AG04449 (cell line): ENCODE data around the gene CACTIN.

Experiments used
- CTCF ChIA-PET: fragments of 350-600 bp; formaldehyde crosslinking; extraction: SDS; loops from one replicate; lab custom pipeline; 2021; ENCODE audit warnings: antibody characterized with exemption; lab: Yijun Ruan, JAX
- POLR2A ChIA-PET: fragments of 400-600, 350-600 bp; formaldehyde crosslinking; extraction: SDS; loops from one replicate; lab custom pipeline; 2020; ENCODE audit warnings: antibody characterized with exemption, inconsistent platforms; lab: Yijun Ruan, JAX
- DNase-seq: peaks from one replicate; pipeline ENCODE4 v3.0.0-alpha.2; 2010; ENCODE audit warnings: low read depth, low spot score
- H3K4me3 ChIP-seq: 2 replicates; pipeline ENCODE4 v1.5.1; 2011; ENCODE audit warnings: low read depth, mild to moderate bottlenecking, control low read depth, low read length
- TF ChIP-seq, protein P1 (sequence below): IDR thresholded peaks from one replicate; pipeline ENCODE4 v1.5.1; 2011; ENCODE audit warnings: mild to moderate bottlenecking, moderate library complexity, low read length, control low read depth, inconsistent platforms; ENCODE audit not compliant: insufficient read depth; ENCODE audit errors: missing control alignments

Gene CACTIN

DNA sequence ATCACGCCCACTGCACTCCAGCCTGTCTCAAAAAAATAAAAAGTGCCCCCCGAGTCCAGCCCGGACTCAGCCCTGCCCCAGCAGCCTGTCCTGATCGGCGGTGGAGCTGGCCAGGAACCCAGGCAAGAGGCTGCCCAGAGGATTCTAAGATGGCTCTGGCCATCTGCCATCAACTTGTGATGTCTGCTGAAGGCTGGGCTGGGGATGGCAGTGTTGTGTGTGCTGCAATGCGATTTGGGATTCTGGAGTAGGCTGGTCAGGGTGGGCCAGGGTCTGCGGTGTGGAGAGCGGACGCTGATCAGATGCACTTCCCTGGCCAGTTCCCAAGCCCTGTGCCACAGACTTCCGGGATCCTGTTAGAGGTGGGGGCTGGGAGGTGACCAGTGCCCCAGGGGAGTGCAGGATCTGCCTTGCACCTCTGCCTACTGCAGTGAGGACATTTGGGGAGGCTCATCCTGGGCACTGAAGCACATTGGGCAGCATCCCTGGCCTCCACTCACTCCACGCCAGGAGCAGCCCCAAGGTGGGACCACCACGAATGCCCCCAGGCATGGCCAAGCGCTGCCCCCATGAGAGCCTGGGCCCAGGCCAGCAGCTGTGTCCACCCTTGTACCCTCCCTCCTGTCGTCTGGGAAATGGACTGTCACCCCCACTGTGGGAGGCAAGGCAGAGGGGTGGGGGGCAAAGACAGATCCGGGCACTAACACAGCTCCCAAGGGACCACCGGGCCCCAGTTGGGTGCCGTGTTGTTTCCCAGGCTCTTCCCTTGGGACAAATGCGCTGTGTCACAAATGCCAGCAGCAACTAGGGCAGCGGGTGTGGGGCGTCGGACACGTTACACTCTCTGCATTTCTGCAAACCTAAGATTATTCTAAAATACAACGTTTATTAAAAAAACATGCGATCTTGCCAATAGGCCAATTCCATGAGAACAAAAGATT, 16.5 kb downstream of the CACTIN start:
- ChIA-PET CTCF (interaction anchor here (1.3 to 3.6 kb wide), 4 partner anchors 8 to 90 kb away, joined by 3 to 37 read pairs (median 4); partner anchors contain the start of genes GIPC3 and PIP5K1C), POLR2A (no interaction called here)
- no peak overlapping the region for H3K4me3 ChIP-seq
- TF ChIP-seq, protein P1, sequence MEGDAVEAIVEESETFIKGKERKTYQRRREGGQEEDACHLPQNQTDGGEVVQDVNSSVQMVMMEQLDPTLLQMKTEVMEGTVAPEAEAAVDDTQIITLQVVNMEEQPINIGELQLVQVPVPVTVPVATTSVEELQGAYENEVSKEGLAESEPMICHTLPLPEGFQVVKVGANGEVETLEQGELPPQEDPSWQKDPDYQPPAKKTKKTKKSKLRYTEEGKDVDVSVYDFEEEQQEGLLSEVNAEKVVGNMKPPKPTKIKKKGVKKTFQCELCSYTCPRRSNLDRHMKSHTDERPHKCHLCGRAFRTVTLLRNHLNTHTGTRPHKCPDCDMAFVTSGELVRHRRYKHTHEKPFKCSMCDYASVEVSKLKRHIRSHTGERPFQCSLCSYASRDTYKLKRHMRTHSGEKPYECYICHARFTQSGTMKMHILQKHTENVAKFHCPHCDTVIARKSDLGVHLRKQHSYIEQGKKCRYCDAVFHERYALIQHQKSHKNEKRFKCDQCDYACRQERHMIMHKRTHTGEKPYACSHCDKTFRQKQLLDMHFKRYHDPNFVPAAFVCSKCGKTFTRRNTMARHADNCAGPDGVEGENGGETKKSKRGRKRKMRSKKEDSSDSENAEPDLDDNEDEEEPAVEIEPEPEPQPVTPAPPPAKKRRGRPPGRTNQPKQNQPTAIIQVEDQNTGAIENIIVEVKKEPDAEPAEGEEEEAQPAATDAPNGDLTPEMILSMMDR = no peak
- DNase-seq = no peak

DNA sequence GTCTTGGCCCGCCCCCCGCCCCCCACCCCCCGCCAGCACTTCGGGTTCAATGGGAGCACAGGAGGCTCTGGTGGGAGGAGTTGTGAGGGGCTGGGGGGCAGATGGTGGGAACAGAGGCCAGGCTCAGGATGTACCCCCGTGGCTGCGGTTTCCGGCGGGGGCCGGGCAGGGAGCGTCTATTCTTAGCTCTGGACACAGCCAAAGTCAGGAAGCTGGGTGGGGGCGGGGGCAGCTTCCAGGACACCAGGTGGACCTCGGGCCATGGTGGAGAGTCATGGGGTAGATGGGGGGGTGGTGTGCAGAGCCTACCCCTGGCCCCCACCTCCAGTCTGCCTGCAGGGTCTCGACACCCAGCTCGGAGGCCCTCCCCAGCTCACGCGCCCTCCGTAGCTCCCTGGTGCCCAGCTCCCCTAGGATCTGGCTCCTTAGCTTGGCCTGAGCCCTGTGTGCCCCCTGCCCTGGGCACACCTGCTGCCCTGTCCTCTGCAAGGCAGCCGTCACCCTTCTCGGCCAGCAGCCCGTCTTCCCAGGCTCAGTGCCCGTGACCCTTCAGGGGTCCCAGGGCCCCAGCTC, 17.8 kb downstream of the CACTIN start:
- ChIA-PET POLR2A (interaction anchor here (0.5 to 0.6 kb wide), 2 partner anchors 51 to 53 kb away, joined by 4 read pairs; no protein-coding TSS in a partner anchor), CTCF (interaction anchor here (0.8 to 3.6 kb wide), 8 partner anchors 9 to 304 kb away, joined by 3 to 37 read pairs (median 4); partner anchors contain the start of genes GIPC3 and PIP5K1C)
- no peak overlapping the region for H3K4me3 ChIP-seq
- TF ChIP-seq, protein P1 = no peak
- DNase-seq = no peak

DNA sequence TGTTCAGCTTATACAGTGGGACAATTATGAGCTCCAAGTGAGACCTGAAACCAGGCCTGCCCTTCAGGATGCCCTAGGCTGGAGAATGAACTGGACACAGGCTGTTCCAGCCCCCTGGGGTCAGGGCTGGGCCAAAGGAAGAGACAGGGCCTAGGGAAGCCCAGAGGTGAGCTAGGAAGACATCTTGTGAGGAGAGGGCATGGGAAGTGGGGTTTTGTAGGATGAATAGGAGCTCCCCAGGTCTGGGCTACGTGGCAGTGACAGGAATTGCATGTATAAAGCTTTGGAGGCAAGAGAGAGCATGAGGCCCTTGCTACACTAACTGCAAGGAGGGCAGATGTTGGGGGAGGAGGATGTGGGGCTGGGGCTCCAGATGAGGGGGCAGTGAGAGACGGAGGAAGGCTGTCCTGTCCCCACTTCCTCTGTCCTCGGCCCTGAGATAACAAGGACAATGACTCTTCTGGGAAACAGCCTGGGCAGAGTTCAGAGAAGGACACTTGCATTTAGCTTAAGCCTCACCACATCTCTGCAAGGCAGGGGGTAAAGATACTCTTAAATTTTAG, 18.4 kb downstream of the CACTIN start:
- TF ChIP-seq, protein P1 = no peak
- POLR2A ChIA-PET = interaction anchor here (1.5 kb wide), 1 partner anchor 13 kb away, joined by 5 read pairs; no protein-coding TSS in a partner anchor
- CTCF ChIA-PET = interaction anchor here (0.7 to 3.6 kb wide), 9 partner anchors 10 to 303 kb away, joined by 3 to 37 read pairs (median 4); partner anchors contain the start of gene PIP5K1C
- no peak overlapping the region; the same call in 1 of the 2 replicates for H3K4me3 ChIP-seq
- no peak for DNase-seq

DNA sequence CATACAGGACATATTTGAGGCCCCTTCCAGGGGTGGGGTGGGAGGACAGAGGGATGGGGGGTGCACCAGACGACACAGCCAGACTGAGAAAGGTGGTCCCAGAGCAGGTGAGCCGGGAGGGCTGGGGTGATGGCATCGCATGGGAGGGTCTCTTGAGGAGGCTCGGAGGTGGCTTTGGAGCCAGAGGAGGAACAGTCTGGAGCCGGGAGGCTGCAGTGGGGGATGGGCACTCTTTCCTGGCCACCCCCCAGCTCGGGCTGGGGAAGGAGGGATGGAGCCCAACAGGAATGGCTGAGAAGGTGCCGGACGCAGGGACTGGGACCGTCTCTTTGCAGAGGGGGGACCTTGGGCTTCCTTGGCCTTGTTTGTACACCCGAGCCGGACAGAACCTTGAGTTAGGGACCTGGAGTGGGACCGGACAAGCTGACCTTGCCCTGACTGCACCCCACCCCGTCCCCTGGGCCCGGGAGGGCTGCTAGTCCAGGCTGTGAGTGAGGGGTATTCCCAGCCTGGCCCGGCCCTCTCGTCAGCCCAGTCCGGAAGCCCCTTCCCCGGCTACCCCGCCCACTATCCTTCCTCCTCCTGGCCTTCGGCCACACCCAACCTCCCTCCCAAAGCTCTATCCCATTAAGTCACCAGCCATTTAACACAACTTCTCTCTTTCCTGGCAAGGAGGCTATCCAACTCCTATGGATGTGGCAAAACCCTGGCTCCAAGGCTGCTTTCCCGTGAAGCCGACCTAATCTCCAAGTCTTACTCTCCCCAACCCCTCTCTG, 19.1 kb downstream of the CACTIN start:
- ChIA-PET POLR2A (interaction anchor here (1.5 kb wide), 1 partner anchor 13 kb away, joined by 5 read pairs; no protein-coding TSS in a partner anchor), CTCF (interaction anchor here (0.7 to 3.6 kb wide), 8 partner anchors 11 to 303 kb away, joined by 3 to 37 read pairs (median 4); no protein-coding TSS in a partner anchor)
- peak overlapping the region; percentile 72 for H3K4me3 ChIP-seq
- TF ChIP-seq, protein P1 = no peak
- DNase-seq = no peak

DNA sequence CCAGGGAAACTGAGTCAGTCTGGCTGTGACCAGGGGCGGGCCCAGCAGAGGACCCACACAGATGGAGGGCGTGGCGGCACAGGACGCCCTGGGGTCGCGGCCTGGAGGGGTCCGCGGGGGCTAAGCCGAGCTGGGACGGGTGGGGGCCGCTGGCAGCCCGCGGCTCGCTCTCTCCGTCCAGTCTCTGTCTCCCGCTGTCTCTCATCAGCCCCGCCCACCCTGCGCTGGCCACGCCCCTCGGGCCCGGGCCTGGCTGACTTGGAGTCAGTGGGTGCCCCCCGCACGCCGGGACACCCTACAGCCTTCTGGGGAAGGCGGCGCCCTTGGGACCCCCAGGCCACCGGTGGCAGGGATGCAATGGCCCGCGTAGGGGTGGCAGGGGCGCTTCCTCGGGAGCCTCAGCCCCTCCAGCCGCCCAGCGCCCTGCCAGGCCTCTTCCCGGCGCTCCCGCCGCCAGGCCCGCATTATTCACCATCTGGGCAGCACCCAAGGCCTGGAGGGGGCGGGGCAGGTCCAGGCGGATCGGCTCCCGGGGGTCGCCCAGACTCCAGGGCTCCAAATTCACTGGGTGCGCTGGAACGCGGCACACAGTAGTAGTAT, 19.8 kb downstream of the CACTIN start, which contains the start of gene TBXA2R:
Gene TBXA2R (minus strand): TSS at position 186 of the 600 bp plus-strand sequence. CDS start 6,241 bp downstream, outside the sequence.
- TF ChIP-seq, protein P1 = no peak
- no peak for DNase-seq
- CTCF ChIA-PET = interaction anchor here (1.9 kb wide), 1 partner anchor 20 kb away, joined by 7 read pairs; no protein-coding TSS in a partner anchor
- peak within 1 kb of the TSS; percentile 72 for H3K4me3 ChIP-seq
- POLR2A ChIA-PET = interaction anchor here (1.5 kb wide), 1 partner anchor 14 kb away, joined by 5 read pairs; no protein-coding TSS in a partner anchor
